Gastroesophageal sphincter (tissue), 3 donors: ENCODE measurements around the gene MUC5B.

Experiments used
- CTCF ChIP-seq, 4 experiments: fragments of 200-600 bp in 2 of 4; fragments of 450-650 bp in 2 of 4; sonication (generic) in 1 of 4; IDR thresholded peaks; one replicate each; pipeline ENCODE4 v1.5.1; 2017 to 2019; ENCODE audit warnings: antibody characterized with exemption in 4 of 4, mild to moderate bottlenecking in 2 of 4, moderate library complexity in 2 of 4
- EP300 ChIP-seq: sonication (generic); formaldehyde crosslinking; IDR thresholded peaks from one replicate; pipeline ENCODE4 v1.6.1; 2017; ENCODE audit warnings: antibody characterized with exemption, mild to moderate bottlenecking
- POLR2A ChIP-seq, 2 donors: fragments of 450-650 bp; IDR thresholded peaks; one replicate each; pipeline ENCODE4 v1.6.1; 2017; ENCODE audit warnings: antibody characterized with exemption in 2 of 2, mild to moderate bottlenecking in 2 of 2, moderate library complexity in 1 of 2
- POLR2AphosphoS5 ChIP-seq: sonication (generic); formaldehyde crosslinking; IDR thresholded peaks from one replicate; pipeline ENCODE4 v1.6.1; 2017; ENCODE audit warnings: antibody characterized with exemption

GRCh38 chr11:1291295-1292017, 68.6 kb downstream of the MUC5B start:
- TF ChIP-seq POLR2A (IDR thresholded peaks at IDR 0.05) (no peak), EP300 (no peak), CTCF (IDR thresholded peaks at IDR 0.05) (no peak), POLR2AphosphoS5 (no peak)
